Measurements from ENCODE around the gene NFKB2.

Gene NFKB2

GRCh38 chr10:102394079-102394800 lies 1.3 kb upstream of the NFKB2 start:
- peak overlapping the region; percentile 81 to 99 (median 95) for H3K27ac ChIP-seq

GRCh38 chr10:102394801-102395399 lies 605 bp upstream of the NFKB2 start:
- H3K4me3 ChIP-seq, result peak overlapping the region; percentile 63 to 81 (median 71)
- H3K27ac ChIP-seq, result peak overlapping the region; percentile 81 to 99 (median 95)

More at GRCh38 chr10:102394079-102394800, 1.3 kb upstream of the NFKB2 start:
- peak overlapping the region; percentile 63 to 81 (median 71) for H3K4me3 ChIP-seq

- peak overlapping the region; percentile 63 to 81 (median 71) for H3K4me3 ChIP-seq
- peak overlapping the region in 19 of 21 experiments; percentile 85 to 99 (median 96) for H3K27ac ChIP-seq
Observed at GRCh38 chr10:102396317-102396650, 779 bp downstream of the NFKB2 start.

- Histone ChIP-seq H3K27ac (peak overlapping the region in 16 of 21 experiments; percentile 92 to 99 (median 97)), H3K4me3 (peak overlapping the region in 6 of 7 experiments; percentile 64 to 81 (median 72))
Observed at GRCh38 chr10:102396730-102397151, 1.2 kb downstream of the NFKB2 start.

GRCh38 chr10:102397222-102398171 lies 2.0 kb downstream of the NFKB2 start:
- peak overlapping the region in 1 of 7 experiments; percentile 81 for H3K4me3 ChIP-seq

GRCh38 chr10:102398172-102399020 lies 2.9 kb downstream of the NFKB2 start:
- Histone ChIP-seq H3K27ac (peak overlapping the region in 11 of 21 experiments; percentile 14 to 92 (median 80)), H3K4me3 (peak overlapping the region in 2 of 7 experiments; percentile 48 to 49)

More at GRCh38 chr10:102397222-102398171, 2.0 kb downstream of the NFKB2 start:
- H3K27ac ChIP-seq, result peak overlapping the region in 8 of 21 experiments; percentile 93 to 99 (median 97)

- Histone ChIP-seq H3K27ac (peak overlapping the region in 20 of 21 experiments; percentile 55 to 92 (median 79)), H3K4me3 (peak overlapping the region; percentile 36 to 49 (median 46))
Observed at GRCh38 chr10:102399217-102400021, 3.9 kb downstream of the NFKB2 start.

- H3K4me3 ChIP-seq, result peak overlapping the region in 2 of 7 experiments; percentile 48 to 49
Observed at GRCh38 chr10:102400076-102400475, 4.6 kb downstream of the NFKB2 start.

GRCh38 chr10:102400598-102401341 lies 5.3 kb downstream of the NFKB2 start:
- H3K4me3 ChIP-seq, result no peak overlapping the region
- H3K27ac ChIP-seq, result no peak overlapping the region

More at GRCh38 chr10:102400076-102400475, 4.6 kb downstream of the NFKB2 start:
- H3K27ac ChIP-seq, result peak overlapping the region in 11 of 21 experiments; percentile 55 to 89 (median 78)

- Histone ChIP-seq H3K27ac (no peak overlapping the region), H3K4me3 (no peak overlapping the region)
Observed at GRCh38 chr10:102401342-102401654, 5.8 kb downstream of the NFKB2 start.

- Histone ChIP-seq H3K4me3 (no peak overlapping the region), H3K27ac (no peak overlapping the region)
Observed at GRCh38 chr10:102401735-102402511, 6.4 kb downstream of the NFKB2 start.

- Histone ChIP-seq H3K4me3 (no peak overlapping the region), H3K27ac (peak overlapping the region in 1 of 21 experiments; percentile 18)
Observed at GRCh38 chr10:102402512-102402896, 7.0 kb downstream of the NFKB2 start.

GRCh38 chr10:102403115-102403514 lies 7.6 kb downstream of the NFKB2 start:
- Histone ChIP-seq H3K4me3 (no peak overlapping the region), H3K27ac (no peak overlapping the region)

GRCh38 chr10:102404361-102405107 lies 9.0 kb downstream of the NFKB2 start:
- Histone ChIP-seq H3K27ac (no peak overlapping the region), H3K4me3 (no peak overlapping the region)

GRCh38 chr10:102405108-102405571 lies 9.6 kb downstream of the NFKB2 start:
- Histone ChIP-seq H3K4me3 (no peak overlapping the region), H3K27ac (no peak overlapping the region)

GRCh38 chr10:102405632-102406031 lies 10.1 kb downstream of the NFKB2 start:
- Histone ChIP-seq H3K27ac (no peak overlapping the region), H3K4me3 (no peak overlapping the region)

Measured in skin epidermis (tissue), 12 donors.